IMR-90 (cell line): ENCODE results near the gene NEU1. TPM values are rescaled to one million over a fixed set of nuclear protein-coding genes. Genes with fewer than 3 reads are reported as not detected.
A peak's percentile ranks its signal among the peaks of the same experiment; 100 is the strongest.

Experiments
- ATAC-seq: fragments of 200-7000 bp; cut with Tn5 transposase; 2 replicates; pipeline ENCODE4 v1.9.1; 2020; ENCODE audit warnings: low read depth, mild to moderate bottlenecking, moderate library complexity
- BruUV-seq: library from RNA; stranded (reverse); fragments of 400-500 nt; replicated peaks from 2 replicates; lab custom pipeline; 2021; lab: Mats Ljungman, UMichigan
- CTCF ChIA-PET: fragments of 300-600 bp; formaldehyde crosslinking; extraction: SDS; loops from one replicate; lab custom pipeline; 2021; ENCODE audit warnings: antibody characterized with exemption; lab: Yijun Ruan, JAX
- POLR2A ChIA-PET: fragments of 300-600 bp; sonication (Branson Sonifier 250); formaldehyde crosslinking; loops from one replicate; lab custom pipeline; 2022; ENCODE audit warnings: antibody characterized with exemption; ENCODE audit not compliant: unreplicated experiment; lab: Charles Lee
- DNase-seq: peaks from one replicate; pipeline ENCODE4 v3.0.0; 2013
- H2AFZ ChIP-seq: replicated peaks from 2 replicates; pipeline ENCODE3; 2013; ENCODE audit warnings: low read length, mild to moderate bottlenecking; ENCODE audit not compliant: poor library complexity
- H2AK5ac ChIP-seq: 2 replicates; pipeline ENCODE4 v1.6.1; 2013; ENCODE audit warnings: low read depth, low read length, inconsistent platforms
- H2AK9ac ChIP-seq: replicated peaks from 2 replicates; pipeline ENCODE3; 2013; ENCODE audit warnings: mild to moderate bottlenecking, low read depth, low read length, moderate library complexity; ENCODE audit not compliant: poor library complexity
- H2BK120ac ChIP-seq: 2 replicates; pipeline ENCODE4 v1.6.1; 2013; ENCODE audit warnings: low read depth, low read length, inconsistent platforms
- H2BK15ac ChIP-seq: 3 replicates; pipeline ENCODE4 v1.6.1; 2013; ENCODE audit warnings: low read depth, low read length, inconsistent platforms
- H2BK20ac ChIP-seq: 2 replicates; pipeline ENCODE4 v1.6.1; 2013; ENCODE audit warnings: low read depth, mild to moderate bottlenecking, inconsistent platforms, low read length, moderate library complexity
- H2BK5ac ChIP-seq: 2 replicates; pipeline ENCODE4 v1.6.1; 2013; ENCODE audit warnings: mild to moderate bottlenecking, low read depth, low read length, inconsistent platforms; ENCODE audit not compliant: poor library complexity, severe bottlenecking
- H3K14ac ChIP-seq: replicated peaks from 2 replicates; pipeline ENCODE4 v1.6.1; 2013; ENCODE audit warnings: low read depth, low read length, inconsistent platforms
- H3K18ac ChIP-seq: 2 replicates; pipeline ENCODE4 v1.6.1; 2013; ENCODE audit warnings: low read depth, low read length, control low read depth
- H3K23ac ChIP-seq: 2 replicates; pipeline ENCODE4 v1.6.1; 2013; ENCODE audit warnings: low read depth, low read length, inconsistent platforms
- H3K27ac ChIP-seq: 2 replicates; pipeline ENCODE4 v1.5.1; 2013; ENCODE audit warnings: mild to moderate bottlenecking, control low read depth, low read length; ENCODE audit not compliant: insufficient read depth
- H3K27me3 ChIP-seq: 2 replicates; pipeline ENCODE4 v1.6.1; 2013; ENCODE audit warnings: low read length; ENCODE audit not compliant: control insufficient read depth, insufficient read depth
- H3K36me3 ChIP-seq: 2 replicates; pipeline ENCODE4 v1.6.1; 2013; ENCODE audit warnings: low read length, mixed read lengths; ENCODE audit not compliant: control insufficient read depth, insufficient read depth
- H3K4ac ChIP-seq: 2 replicates; pipeline ENCODE4 v1.6.1; 2013; ENCODE audit warnings: low read depth, low read length, inconsistent platforms
- H3K4me1 ChIP-seq: 2 replicates; pipeline ENCODE4 v1.6.1; 2013; ENCODE audit warnings: low read length, mixed read lengths; ENCODE audit not compliant: control insufficient read depth, insufficient read depth
- H3K4me2 ChIP-seq: 2 replicates; pipeline ENCODE4 v1.6.1; 2013; ENCODE audit warnings: low read depth, mild to moderate bottlenecking, control low read depth, low read length, moderate library complexity
- H3K4me3 ChIP-seq: 2 replicates; pipeline ENCODE4 v1.5.1; 2013; ENCODE audit warnings: low read depth, mild to moderate bottlenecking, control low read depth, low read length, moderate library complexity; ENCODE audit not compliant: insufficient read depth
- H3K56ac ChIP-seq: 2 replicates; pipeline ENCODE4 v1.6.1; 2013; ENCODE audit warnings: low read length, inconsistent platforms; ENCODE audit not compliant: insufficient read depth; ENCODE audit errors: extremely low read depth
- H3K79me1 ChIP-seq, 2 experiments: 2 replicates each; pipeline ENCODE4 v1.6.1; 2013; ENCODE audit warnings: low read length in 2 of 2, inconsistent platforms in 1 of 2, low read depth in 1 of 2
- H3K9ac ChIP-seq: 2 replicates; pipeline ENCODE4 v1.6.1; 2013; ENCODE audit warnings: low read depth, low read length, control low read depth
- H3K9me1 ChIP-seq: 2 replicates; pipeline ENCODE4 v1.6.1; 2013; ENCODE audit warnings: low read length, inconsistent platforms; ENCODE audit not compliant: insufficient read depth
- H3K9me3 ChIP-seq: 2 replicates; pipeline ENCODE4 v1.6.1; 2013; ENCODE audit warnings: low read length; ENCODE audit not compliant: control insufficient read depth, insufficient read depth
- H4K20me1 ChIP-seq: 2 replicates; pipeline ENCODE4 v1.6.1; 2013; ENCODE audit warnings: low read length, inconsistent platforms; ENCODE audit not compliant: insufficient read depth
- H4K5ac ChIP-seq: 2 replicates; pipeline ENCODE4 v1.6.1; 2013; ENCODE audit warnings: mild to moderate bottlenecking, low read depth, low read length, control low read depth
- H4K8ac ChIP-seq, 2 experiments: 2 replicates each; pipeline ENCODE4 v1.6.1; 2013; ENCODE audit warnings: low read depth in 2 of 2, low read length in 2 of 2, control low read depth in 1 of 2, inconsistent platforms in 1 of 2
- H4K91ac ChIP-seq: 2 replicates; pipeline ENCODE4 v1.6.1; 2013; ENCODE audit warnings: low read depth, low read length, inconsistent platforms; ENCODE audit not compliant: insufficient read depth
- BHLHE40 ChIP-seq: fragments of 150-350 bp; IDR thresholded peaks from 2 replicates; pipeline ENCODE4 v1.6.1; 2016; ENCODE audit warnings: mild to moderate bottlenecking, low read depth, low read length
- CEBPB ChIP-seq: IDR thresholded peaks from 2 replicates; pipeline ENCODE4 v1.6.1; 2012; ENCODE audit warnings: low read depth, low read length, improper control_type of control experiment
- CHD1 ChIP-seq: IDR thresholded peaks from 2 replicates; pipeline ENCODE4 v1.6.1; 2012; ENCODE audit warnings: low read depth, low read length, improper control_type of control experiment
- CTCF ChIP-seq: conservative IDR thresholded peaks from 2 replicates; pipeline ENCODE4 v1.5.1; 2012; ENCODE audit warnings: mild to moderate bottlenecking, low read depth, low read length, improper control_type of control experiment
- ELK1 ChIP-seq: fragments of 150-350 bp; IDR thresholded peaks from 2 replicates; pipeline ENCODE4 v1.6.1; 2016; ENCODE audit warnings: low read depth, mild to moderate bottlenecking, low read length, moderate library complexity, borderline replicate concordance
- MAZ ChIP-seq: IDR thresholded peaks from 2 replicates; pipeline ENCODE4 v1.6.1; 2012; ENCODE audit warnings: low read depth, mild to moderate bottlenecking, low read length, improper control_type of control experiment, moderate library complexity, borderline replicate concordance
- MXI1 ChIP-seq: IDR thresholded peaks from 2 replicates; pipeline ENCODE4 v1.6.1; 2012; ENCODE audit warnings: low read depth, mild to moderate bottlenecking, low read length, moderate library complexity, borderline replicate concordance
- NFE2L2 ChIP-seq: fragments of 150-350 bp; IDR thresholded peaks from 2 replicates; pipeline ENCODE4 v1.6.1; 2016; ENCODE audit warnings: low read depth, mild to moderate bottlenecking, low read length
- POLR2A ChIP-seq: IDR thresholded peaks from 2 replicates; pipeline ENCODE4 v1.6.1; 2012; ENCODE audit warnings: mild to moderate bottlenecking, low read depth, low read length
- RAD21 ChIP-seq: IDR thresholded peaks from 2 replicates; pipeline ENCODE4 v1.6.1; 2012; ENCODE audit warnings: low read length, improper control_type of control experiment
- RCOR1 ChIP-seq: IDR thresholded peaks from 2 replicates; pipeline ENCODE4 v1.6.1; 2012; ENCODE audit warnings: mild to moderate bottlenecking, low read length, improper control_type of control experiment; ENCODE audit not compliant: insufficient replicate concordance
- SMC3 ChIP-seq: fragments of 150-350 bp; IDR thresholded peaks from 2 replicates; pipeline ENCODE4 v1.6.1; 2016; ENCODE audit warnings: low read depth, mild to moderate bottlenecking, antibody characterized with exemption, low read length, moderate library complexity
- USF2 ChIP-seq: fragments of 150-350 bp; IDR thresholded peaks from 2 replicates; pipeline ENCODE4 v1.6.1; 2017; ENCODE audit warnings: mild to moderate bottlenecking, antibody characterized with exemption, low read length, low read depth
- WGBS, 2 experiments: methylation state at CpG; one replicate each; pipeline versions ENCODE4 v1.1.5 to v1.1.7; 2013; ENCODE audit warnings: missing lambda C conversion rate in 2 of 2; ENCODE audit not compliant: insufficient read length in 1 of 2; ENCODE audit errors: extremely low coverage in 2 of 2; 5-methylcytosine and 5-hydroxymethylcytosine counted together
- dilution Hi-C: fragments of 300-500 bp; cut with HindIII; formaldehyde crosslinking; loops from one replicate; pipeline ENCODE4 v1.14.3; 2018; ENCODE audit warnings: low sequenced_read_pairs; ENCODE audit not compliant: unreplicated experiment
- in situ Hi-C: fragments of 300-500 bp; cut with MboI; formaldehyde crosslinking; loops from 3 replicates; pipeline ENCODE4 v1.14.3; 2019; ENCODE audit warnings: low sequenced_read_pairs, inconsistent platforms, mixed read lengths
- intact Hi-C: fragments of 100-400 bp; cut with micrococcal nuclease; formaldehyde crosslinking; loops from 2 replicates; pipeline ENCODE4 v1.10.0; 2022
- polyA plus RNA-seq, 3 experiments: library from polyadenylated mRNA; depleted of rRNA; stranded (reverse); fragments of >200 nt; gene quantifications; 2 replicates each; pipeline ENCODE4 v1.2.3, GENCODE V29; 2012; ENCODE audit warnings: low replicate concordance in 1 of 3
- total RNA-seq: library from RNA; depleted of rRNA; stranded (reverse); fragments of >200 nt; gene quantifications from 2 replicates; pipeline ENCODE4 v1.2.3, GENCODE V29; 2012

Gene NEU1
- total and polyA plus RNA-seq, 2 of the 4 experiments (the other 2 are of a cell fraction), result 28.5 to 36.2 TPM

- peak overlapping the region; percentile 92 for H2AFZ ChIP-seq
- no peaks in the 10 kb centered on the region for H3K9me3 ChIP-seq
- peaks cover 5% of the 10 kb centered on the region; the same call in 1 of the 2 replicates for H3K9me1 ChIP-seq
- no peaks in the 10 kb centered on the region for H3K27me3 ChIP-seq
- BruUV-seq, result no TSS peak
- peaks cover 12% of the 10 kb centered on the region for H3K4me1 ChIP-seq
- peak overlapping the region; percentile 91; the same call in 1 of the 2 replicates for H3K9ac ChIP-seq
- no peak overlapping the region for H3K27ac ChIP-seq
- ChIA-PET POLR2A (interaction anchor here (0.6 to 1.0 kb wide), 3 partner anchors 22 to 274 kb away, joined by 3 to 4 read pairs (median 3); partner anchors contain the start of gene CFB), CTCF (no interaction called here)
- peak overlapping the region; percentile 80; the same call in 1 of the 2 replicates for H3K56ac ChIP-seq
- in situ Hi-C loops (no loop called here), intact Hi-C loops (no loop called here), dilution Hi-C loops (no loop called here)
- H3K36me3 ChIP-seq, result peaks cover 12% of the 10 kb centered on the region; the same call in 1 of the 2 replicates
- H3K4me3 ChIP-seq, result peak overlapping the region; percentile 92
- peak; percentile 35 for DNase-seq
- no peak overlapping the region for H2BK20ac ChIP-seq
- no peak overlapping the region for H4K5ac ChIP-seq
- H3K23ac ChIP-seq, result peak overlapping the region; percentile 81; the same call in 1 of the 2 replicates
- H3K18ac ChIP-seq, result no peak overlapping the region
- peak overlapping the region; percentile 44 for H2BK5ac ChIP-seq
- ATAC-seq, result no peak
- H3K4ac ChIP-seq, result peak overlapping the region; percentile 80
- H4K8ac ChIP-seq, result peak overlapping the region; percentile 65 to 80; a peak in 3 of 4 replicates
- no peak overlapping the region for H3K14ac ChIP-seq
- H3K4me2 ChIP-seq, result peak overlapping the region; percentile 94
- H4K20me1 ChIP-seq, result peaks cover 7% of the 10 kb centered on the region
- H2AK9ac ChIP-seq, result peak overlapping the region; percentile 93
- 0% methylated on average over 2 of the region's 8 CpGs; no CpG with 5 or more reads in 1 of the 2 experiments for WGBS, 2 experiments
- no peak overlapping the region for H2BK120ac ChIP-seq
- no peak for TF ChIP-seq RCOR1
- no peak for TF ChIP-seq SMC3
- no peak for TF ChIP-seq MAZ
- TF ChIP-seq USF2, result no peak
- no peak for TF ChIP-seq CHD1
- no peak for TF ChIP-seq RAD21
- no peak for TF ChIP-seq MXI1
- no peak for TF ChIP-seq BHLHE40
- no peak for TF ChIP-seq CTCF
- no peak for TF ChIP-seq POLR2A
- no peak for TF ChIP-seq NFE2L2
- no peak for TF ChIP-seq ELK1
- no peak for TF ChIP-seq CEBPB
- no peak overlapping the region for H2BK15ac ChIP-seq
- H3K79me1 ChIP-seq, result peaks cover 22 to 54% of the 10 kb centered on the region in 2 experiments
- H4K91ac ChIP-seq, result no peak overlapping the region
- peak overlapping the region; percentile 80 for H2AK5ac ChIP-seq
Measured at GRCh38 chr6:31898383-31899011, 35.9 kb upstream of the NEU1 start.
